ENCODE measurements around the gene ANXA6. TPM values are rescaled to one million over a fixed set of nuclear protein-coding genes. Genes with fewer than 3 reads are reported as not detected.
A peak's percentile ranks its signal among the peaks of the same experiment; 100 is the strongest.

The ANXA6 gene
- total and polyA plus RNA-seq, 10 of the 15 experiments (the other 5 are each of a cell fraction or from before 2014, with no cell fraction given) = 44.0 to 571 (median 465) TPM

DNA sequence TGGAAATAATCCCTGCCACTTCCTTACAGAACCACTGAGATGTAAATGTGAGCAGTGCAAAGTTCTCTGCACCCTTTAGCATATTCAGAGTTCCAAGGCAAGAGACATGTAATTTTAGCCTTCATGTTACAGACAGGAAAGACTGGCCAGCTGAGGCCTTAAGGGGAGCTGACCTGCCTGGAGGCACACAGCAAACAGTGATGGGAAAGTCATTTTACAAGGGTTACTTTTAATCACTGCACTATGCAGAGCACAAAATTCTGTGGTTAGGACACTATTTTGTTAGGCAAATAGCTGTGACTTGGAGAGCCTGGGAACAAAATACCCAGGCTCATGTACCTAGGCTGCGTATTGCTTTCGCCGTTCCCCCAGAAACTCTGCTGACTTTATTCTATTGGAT lies 46.6 kb downstream of the ANXA6 start:
- peaks cover 39 to 42% of the 10 kb centered on the region in 2 experiments for H3K36me3 ChIP-seq (ENCODE audit: control insufficient read depth in 2 of 2, insufficient read depth in 2 of 2, low read length in 1 of 2)
- peak overlapping the region; percentile 44; the same call in 1 of the 2 replicates for H3K9ac ChIP-seq (ENCODE audit: control insufficient read depth, insufficient read depth, low read length)
- ATAC-seq (no peak; the same call in 2 of the 3 replicates), DNase-seq (ENCODE audit: low read depth, low spot score) (no peak), FAIRE-seq (no peak)
- H3K9me3 ChIP-seq (replicated peaks; ENCODE audit: control insufficient read depth, insufficient read depth, low read length) = no peaks in the 10 kb centered on the region
- CTCF ChIA-PET = interaction anchor here (0.8 to 23.4 kb wide), 6 partner anchors 12 to 130 kb away, joined by 3 to 691 read pairs (median 4); no protein-coding TSS in a partner anchor
- peak overlapping the region; percentile 72 for H3K27ac ChIP-seq (ENCODE audit: control insufficient read depth, insufficient read depth)
- TF ChIP-seq ATF7 (IDR thresholded peaks at IDR 0.05; ENCODE audit: low read depth) (no peak), RUNX3 (IDR thresholded peaks at IDR 0.05; ENCODE audit: low read length) (peak; percentile 65), SPI1 (IDR thresholded peaks at IDR 0.05; ENCODE audit: borderline replicate concordance, insufficient read depth, low read depth, low read length) (0 out of 2 replicates have a peak, but pooled peaks have one; percentile 23), POU2F2 (IDR thresholded peaks at IDR 0.05; ENCODE audit: borderline replicate concordance, low read depth, low read length) (peak; percentile 53; the same call in 1 of the 3 replicates)
- H4K20me1 ChIP-seq (ENCODE audit: control insufficient read depth, insufficient read depth) = no peaks in the 10 kb centered on the region
- H3K4me1 ChIP-seq (ENCODE audit: control insufficient read depth, insufficient read depth, low read length) = peaks cover 25% of the 10 kb centered on the region
- RAD21 ChIA-PET (ENCODE audit: unreplicated experiment) = interaction anchor here (1.2 to 8.0 kb wide), 11 partner anchors 10 to 127 kb away, joined by 3 to 90 read pairs (median 5); partner anchors contain the start of gene TNIP1
- peak overlapping the region; percentile 6; the same call in 1 of the 2 replicates for H3K4me2 ChIP-seq (ENCODE audit: control insufficient read depth, insufficient read depth)
- 2% methylated on average over 3 of the region's 3 CpGs for WGBS (ENCODE audit: insufficient coverage, insufficient replicate concordance, low lambda C conversion rate, missing lambda C conversion rate)
- in situ Hi-C loops (cut with MboI) (no loop called here), intact Hi-C loops (cut with micrococcal nuclease; ENCODE audit: unreplicated experiment) (loop anchor here (5.0 kb wide), 1 partner anchor 34 kb away; no protein-coding TSS in a partner anchor)
- POLR2A ChIA-PET = interaction anchor here (0.9 to 2.8 kb wide), 6 partner anchors 12 to 63 kb away, joined by 3 to 13 read pairs (median 6); no protein-coding TSS in a partner anchor
- H3K79me2 ChIP-seq (ENCODE audit: control insufficient read depth, insufficient read depth, low read length) = peaks cover 10% of the 10 kb centered on the region; the same call in 1 of the 2 replicates
- H2AFZ ChIP-seq (ENCODE audit: control insufficient read depth, low read depth, low read length) = no peak overlapping the region
- no peaks in the 10 kb centered on the region for H3K27me3 ChIP-seq (replicated peaks in 1 of 2; ENCODE audit: control insufficient read depth in 2 of 2, insufficient read depth in 2 of 2, low read length in 1 of 2)
- SMC1A ChIA-PET (ENCODE audit: uncharacterized antibody, unreplicated experiment) = interaction anchor here (1.2 to 10.5 kb wide), 11 partner anchors 12 to 60 kb away, joined by 3 to 279 read pairs (median 6); no protein-coding TSS in a partner anchor
- no TSS peak for BruUV-seq (replicated peaks)
- no peak overlapping the region for H3K4me3 ChIP-seq

DNA sequence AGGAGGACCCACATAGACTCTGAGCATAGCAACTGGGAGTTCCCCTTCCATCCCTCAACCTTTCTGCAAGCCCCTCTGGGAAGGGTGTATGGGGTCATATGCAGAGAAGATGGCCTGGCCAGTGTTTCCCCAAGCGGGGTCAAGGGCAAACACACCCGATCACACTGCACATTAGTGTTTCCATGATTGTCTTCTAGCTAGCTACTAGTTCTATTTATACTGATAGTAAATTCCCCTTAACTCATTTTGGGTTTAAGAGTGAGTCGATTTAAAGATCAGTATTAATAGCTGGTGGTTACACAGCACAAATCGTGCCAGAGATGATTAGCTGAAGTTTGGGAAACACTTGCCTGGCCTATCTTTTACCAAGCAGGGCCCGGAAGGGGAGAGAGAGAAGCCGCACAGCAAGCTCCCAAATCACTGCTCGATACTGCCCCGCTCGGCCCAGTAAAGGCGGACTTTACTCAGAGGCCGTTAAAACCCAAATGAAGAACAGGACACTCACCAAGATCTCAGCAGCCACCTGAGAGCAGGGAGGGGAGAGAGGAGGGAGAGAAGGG lies 47.4 kb downstream of the ANXA6 start:
- Histone ChIP-seq H3K4me3 (no peak overlapping the region), H3K4me1 (ENCODE audit: control insufficient read depth, insufficient read depth, low read length) (peaks cover 25% of the 10 kb centered on the region), H3K27me3 (replicated peaks in 1 of 2; ENCODE audit: control insufficient read depth in 2 of 2, insufficient read depth in 2 of 2, low read length in 1 of 2) (no peaks in the 10 kb centered on the region), H3K79me2 (ENCODE audit: control insufficient read depth, insufficient read depth, low read length) (peaks cover 10% of the 10 kb centered on the region; the same call in 1 of the 2 replicates), H3K4me2 (ENCODE audit: control insufficient read depth, insufficient read depth) (no peak overlapping the region), H3K9me3 (replicated peaks; ENCODE audit: control insufficient read depth, insufficient read depth, low read length) (no peaks in the 10 kb centered on the region), H4K20me1 (ENCODE audit: control insufficient read depth, insufficient read depth) (no peaks in the 10 kb centered on the region), H3K9ac (ENCODE audit: control insufficient read depth, insufficient read depth, low read length) (peak overlapping the region; percentile 44), H2AFZ (ENCODE audit: control insufficient read depth, low read depth, low read length) (no peak overlapping the region), H3K36me3 (ENCODE audit: control insufficient read depth in 2 of 2, insufficient read depth in 2 of 2, low read length in 1 of 2) (peaks cover 42 to 43% of the 10 kb centered on the region in 2 experiments), H3K27ac (ENCODE audit: control insufficient read depth, insufficient read depth) (peak overlapping the region; percentile 72)
- ChIA-PET SMC1A (ENCODE audit: uncharacterized antibody, unreplicated experiment) (interaction anchor here (0.6 to 10.5 kb wide), 14 partner anchors 11 to 59 kb away, joined by 3 to 279 read pairs (median 6); no protein-coding TSS in a partner anchor), RAD21 (ENCODE audit: unreplicated experiment) (interaction anchor here (1.0 to 8.0 kb wide), 11 partner anchors 11 to 128 kb away, joined by 4 to 90 read pairs (median 5); partner anchors contain the start of gene TNIP1), POLR2A (interaction anchor here (0.9 to 2.8 kb wide), 8 partner anchors 11 to 62 kb away, joined by 3 to 13 read pairs (median 4); no protein-coding TSS in a partner anchor), CTCF (interaction anchor here (0.6 to 23.4 kb wide), 12 partner anchors 9 to 69 kb away, joined by 3 to 691 read pairs (median 4); no protein-coding TSS in a partner anchor)
- BruUV-seq (replicated peaks) = no TSS peak
- peak; percentile 69 for ATAC-seq
- FAIRE-seq = peak; percentile 64
- 1% methylated on average over 11 of the region's 11 CpGs for WGBS (ENCODE audit: insufficient coverage, insufficient replicate concordance, low lambda C conversion rate, missing lambda C conversion rate)
- intact Hi-C loops (cut with micrococcal nuclease; ENCODE audit: unreplicated experiment) = loop anchor here (5.0 kb wide), 1 partner anchor 33 kb away; no protein-coding TSS in a partner anchor
- in situ Hi-C loops (cut with MboI) = no loop called here
- no peak for DNase-seq (ENCODE audit: low read depth, low spot score)
- no peak for TF ChIP-seq BCL11A (IDR thresholded peaks at IDR 0.05; ENCODE audit: low read depth, low read length)
- TF ChIP-seq, protein P1, sequence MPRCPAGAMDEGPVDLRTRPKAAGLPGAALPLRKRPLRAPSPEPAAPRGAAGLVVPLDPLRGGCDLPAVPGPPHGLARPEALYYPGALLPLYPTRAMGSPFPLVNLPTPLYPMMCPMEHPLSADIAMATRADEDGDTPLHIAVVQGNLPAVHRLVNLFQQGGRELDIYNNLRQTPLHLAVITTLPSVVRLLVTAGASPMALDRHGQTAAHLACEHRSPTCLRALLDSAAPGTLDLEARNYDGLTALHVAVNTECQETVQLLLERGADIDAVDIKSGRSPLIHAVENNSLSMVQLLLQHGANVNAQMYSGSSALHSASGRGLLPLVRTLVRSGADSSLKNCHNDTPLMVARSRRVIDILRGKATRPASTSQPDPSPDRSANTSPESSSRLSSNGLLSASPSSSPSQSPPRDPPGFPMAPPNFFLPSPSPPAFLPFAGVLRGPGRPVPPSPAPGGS (IDR thresholded peaks at IDR 0.05; ENCODE audit: borderline replicate concordance, insufficient read depth, low read depth, low read length, poor library complexity, severe bottlenecking) = no peak
- TF ChIP-seq BMI1 (IDR thresholded peaks at IDR 0.05; ENCODE audit: borderline replicate concordance) = no peak
- TF ChIP-seq RAD21 (IDR thresholded peaks at IDR 0.05; ENCODE audit: insufficient read depth, low read depth, low read length) = peak; percentile 42
- TF ChIP-seq HDAC6 (IDR thresholded peaks at IDR 0.05; ENCODE audit: unreplicated experiment) = no peak
- TF ChIP-seq, protein P2, sequence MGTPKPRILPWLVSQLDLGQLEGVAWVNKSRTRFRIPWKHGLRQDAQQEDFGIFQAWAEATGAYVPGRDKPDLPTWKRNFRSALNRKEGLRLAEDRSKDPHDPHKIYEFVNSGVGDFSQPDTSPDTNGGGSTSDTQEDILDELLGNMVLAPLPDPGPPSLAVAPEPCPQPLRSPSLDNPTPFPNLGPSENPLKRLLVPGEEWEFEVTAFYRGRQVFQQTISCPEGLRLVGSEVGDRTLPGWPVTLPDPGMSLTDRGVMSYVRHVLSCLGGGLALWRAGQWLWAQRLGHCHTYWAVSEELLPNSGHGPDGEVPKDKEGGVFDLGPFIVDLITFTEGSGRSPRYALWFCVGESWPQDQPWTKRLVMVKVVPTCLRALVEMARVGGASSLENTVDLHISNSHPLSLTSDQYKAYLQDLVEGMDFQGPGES (IDR thresholded peaks at IDR 0.05) = no peak
- TF ChIP-seq MYC (IDR thresholded peaks at IDR 0.05; ENCODE audit: insufficient read depth, insufficient read length, insufficient replicate concordance, low read length, severe bottlenecking) = no peak
- peak; percentile 11; the same call in 1 of the 2 replicates for TF ChIP-seq CBFB (IDR thresholded peaks at IDR 0.05; ENCODE audit: low read depth)
- TF ChIP-seq MEF2A (IDR thresholded peaks at IDR 0.05; ENCODE audit: insufficient read depth, low read depth, low read length) = peak; percentile 85
